Skeletal muscle tissue (tissue), 4 donors: ENCODE measurements around the gene LAMP5. TPM values are rescaled to one million over a fixed set of nuclear protein-coding genes. Genes with fewer than 3 reads are reported as not detected.

Experiments
- H3K27ac ChIP-seq: one replicate; pipeline ENCODE4 v1.7.0; 2013; ENCODE audit warnings: mild to moderate bottlenecking, low read depth, low read length, inconsistent platforms
- H3K27me3 ChIP-seq, 3 donors: one replicate each; pipeline ENCODE4 v1.7.0; 2013; ENCODE audit warnings: low read length in 3 of 3; ENCODE audit not compliant: control insufficient read depth in 3 of 3, insufficient read depth in 3 of 3
- H3K36me3 ChIP-seq, 3 donors: one replicate each; pipeline ENCODE4 v1.7.0; 2013; ENCODE audit warnings: low read length in 3 of 3; ENCODE audit not compliant: control insufficient read depth in 3 of 3, insufficient read depth in 3 of 3
- H3K4me1 ChIP-seq, 3 donors: one replicate each; pipeline ENCODE4 v1.7.0; 2013; ENCODE audit warnings: low read length in 3 of 3, mild to moderate bottlenecking in 3 of 3; ENCODE audit not compliant: control insufficient read depth in 3 of 3, insufficient read depth in 3 of 3
- H3K4me3 ChIP-seq, 3 donors: one replicate each; pipeline ENCODE4 v1.7.0; 2013; ENCODE audit warnings: low read length in 3 of 3
- H3K9ac ChIP-seq, 3 donors: one replicate each; pipeline ENCODE4 v1.7.0; 2013; ENCODE audit warnings: low read length in 3 of 3, mild to moderate bottlenecking in 3 of 3, moderate library complexity in 2 of 3, low read depth in 1 of 3
- H3K9me3 ChIP-seq, 3 donors: one replicate each; pipeline ENCODE4 v1.7.0; 2013; ENCODE audit warnings: low read length in 3 of 3; ENCODE audit not compliant: control insufficient read depth in 3 of 3
- total RNA-seq: library from RNA; depleted of rRNA; stranded (reverse); fragments of >200 nt; gene quantifications from one replicate; pipeline ENCODE4 v1.2.3, GENCODE V29; 2014
- donor health status: Osteomylitis.

The LAMP5 gene
- total RNA-seq, 1 donor from 2014 or later: 1.6 TPM

DNA sequence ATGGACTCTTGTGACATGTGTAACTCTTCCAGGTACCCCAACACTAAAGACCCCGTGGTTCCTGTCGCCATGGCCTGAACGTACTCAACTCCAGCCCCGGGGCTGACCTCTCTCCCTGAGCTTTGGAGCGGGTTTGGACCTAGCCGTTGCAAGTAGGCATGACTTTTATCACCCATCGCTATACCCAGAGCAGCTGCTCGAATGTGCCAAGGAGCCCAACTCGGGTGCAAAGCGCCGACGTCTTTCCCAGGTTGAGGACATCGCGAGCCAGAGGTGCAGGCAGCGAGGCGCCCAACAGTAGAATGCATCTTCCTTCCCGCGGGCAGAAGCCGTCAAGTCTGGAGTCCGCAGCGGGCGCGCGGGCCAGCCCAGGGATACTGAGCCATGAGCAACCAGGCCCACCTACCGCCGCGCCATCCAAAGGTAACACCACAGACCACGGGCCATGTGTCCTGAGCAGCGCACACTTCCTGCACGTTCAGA lies 5.7 kb upstream of the LAMP5 start:
- peaks cover 3 to 4% (median 3%) of the 10 kb centered on the region in 3 donors for H3K4me1 ChIP-seq
- no peak overlapping the region for H3K4me3 ChIP-seq
- no peaks in the 10 kb centered on the region for H3K36me3 ChIP-seq
- H3K27ac ChIP-seq: no peak overlapping the region
- no peaks in the 10 kb centered on the region for H3K9me3 ChIP-seq
- no peak overlapping the region for H3K9ac ChIP-seq
- H3K27me3 ChIP-seq: peaks cover 43 to 53% (median 49%) of the 10 kb centered on the region in 3 donors

DNA sequence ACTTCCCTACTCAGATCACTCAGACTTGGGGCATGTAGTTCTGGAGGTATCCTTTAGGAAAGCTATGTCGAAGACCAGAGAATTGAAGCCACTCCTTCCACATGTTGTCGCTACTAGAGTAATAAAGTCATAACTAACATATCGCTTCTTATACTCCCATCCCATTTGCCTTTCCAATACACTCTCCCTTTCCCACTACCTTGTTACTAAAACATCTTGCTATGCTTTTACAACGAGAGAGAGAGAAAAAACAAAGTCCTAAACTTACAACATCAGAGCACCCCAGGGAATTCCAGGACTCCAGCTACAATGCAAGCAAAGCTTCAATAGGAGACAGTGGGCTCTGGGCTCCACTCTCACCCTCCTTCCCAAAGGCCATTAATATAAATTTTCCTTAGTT lies 5.1 kb upstream of the LAMP5 start:
- H3K4me1 ChIP-seq: peaks cover 3 to 4% (median 3%) of the 10 kb centered on the region in 3 donors
- H3K9me3 ChIP-seq: no peaks in the 10 kb centered on the region
- no peak overlapping the region for H3K4me3 ChIP-seq
- H3K36me3 ChIP-seq: no peaks in the 10 kb centered on the region
- peaks cover 48 to 53% (median 52%) of the 10 kb centered on the region in 3 donors for H3K27me3 ChIP-seq
- H3K27ac ChIP-seq: no peak overlapping the region
- no peak overlapping the region for H3K9ac ChIP-seq

DNA sequence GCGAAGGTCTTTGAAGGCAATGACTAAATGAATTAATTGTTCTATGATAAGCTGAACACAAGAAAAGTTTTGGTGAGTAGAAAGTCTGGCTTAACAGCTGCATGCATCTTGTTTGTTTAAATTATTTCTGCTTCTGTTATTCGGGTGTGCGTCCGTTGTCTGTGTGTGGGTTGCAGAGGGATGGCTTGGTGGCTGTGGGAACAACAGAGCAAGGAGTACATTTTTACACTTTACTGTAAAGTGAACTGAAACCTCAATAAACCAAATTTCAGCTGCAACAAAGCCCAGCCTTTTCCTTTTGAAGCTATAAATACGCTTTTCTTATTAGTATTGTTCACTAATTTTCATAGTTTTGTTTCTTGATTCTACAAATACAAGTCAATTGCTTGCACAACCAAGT lies 3.5 kb upstream of the LAMP5 start:
- Histone ChIP-seq H3K27ac (no peak overlapping the region), H3K4me3 (no peak overlapping the region), H3K4me1 (peaks cover 7 to 17% (median 10%) of the 10 kb centered on the region in 3 donors), H3K27me3 (peaks cover 49 to 64% (median 60%) of the 10 kb centered on the region in 3 donors), H3K9me3 (no peaks in the 10 kb centered on the region), H3K36me3 (no peaks in the 10 kb centered on the region), H3K9ac (no peak overlapping the region)

DNA sequence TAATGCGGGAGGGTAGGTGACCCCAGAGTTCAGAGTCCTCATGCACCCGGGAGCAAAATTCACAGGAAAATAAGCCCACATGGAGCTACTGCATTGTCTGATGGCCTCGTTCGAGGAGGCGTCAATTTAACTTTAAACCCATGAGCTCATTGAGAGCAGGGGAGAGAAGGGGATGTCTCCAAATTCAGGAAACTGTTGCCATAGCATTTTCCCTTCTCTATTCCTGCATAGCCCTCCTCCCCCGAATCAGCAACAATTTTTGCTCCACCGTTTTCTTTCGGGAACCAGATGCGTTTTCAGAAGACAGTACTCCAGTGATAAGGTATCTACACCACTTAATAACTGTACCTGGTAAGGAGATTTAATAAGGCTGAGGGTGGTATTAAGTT lies 324 bp upstream of the LAMP5 start:
- no peaks in the 10 kb centered on the region for H3K36me3 ChIP-seq
- no peak overlapping the region for H3K9ac ChIP-seq
- no peak overlapping the region for H3K4me3 ChIP-seq
- no peaks in the 10 kb centered on the region for H3K9me3 ChIP-seq
- peaks cover 36 to 55% (median 45%) of the 10 kb centered on the region in 3 donors for H3K27me3 ChIP-seq
- H3K4me1 ChIP-seq: peaks cover 5 to 20% (median 7%) of the 10 kb centered on the region in 3 donors
- no peak overlapping the region for H3K27ac ChIP-seq

DNA sequence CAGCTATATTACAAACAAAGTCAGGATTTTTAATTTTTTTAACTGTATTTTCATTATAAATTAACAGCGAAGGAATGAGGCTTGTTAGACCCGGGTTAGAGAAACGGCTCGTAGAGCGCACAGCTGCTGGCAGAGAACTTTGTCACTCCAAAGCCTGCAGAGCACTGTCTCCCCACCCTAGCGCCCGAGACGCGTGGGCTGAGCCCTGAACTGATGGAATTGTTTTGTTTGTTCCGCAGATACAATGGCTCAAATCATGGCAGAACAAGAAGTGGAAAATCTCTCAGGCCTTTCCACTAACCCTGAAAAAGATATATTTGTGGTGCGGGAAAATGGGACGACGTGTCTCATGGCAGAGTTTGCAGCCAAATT lies 810 bp downstream of the LAMP5 start:
- Histone ChIP-seq H3K9ac (no peak overlapping the region), H3K36me3 (no peaks in the 10 kb centered on the region), H3K9me3 (no peaks in the 10 kb centered on the region), H3K4me3 (no peak overlapping the region), H3K4me1 (peaks cover 5 to 20% (median 7%) of the 10 kb centered on the region in 3 donors), H3K27me3 (peaks cover 32 to 53% (median 46%) of the 10 kb centered on the region in 3 donors), H3K27ac (no peak overlapping the region)

DNA sequence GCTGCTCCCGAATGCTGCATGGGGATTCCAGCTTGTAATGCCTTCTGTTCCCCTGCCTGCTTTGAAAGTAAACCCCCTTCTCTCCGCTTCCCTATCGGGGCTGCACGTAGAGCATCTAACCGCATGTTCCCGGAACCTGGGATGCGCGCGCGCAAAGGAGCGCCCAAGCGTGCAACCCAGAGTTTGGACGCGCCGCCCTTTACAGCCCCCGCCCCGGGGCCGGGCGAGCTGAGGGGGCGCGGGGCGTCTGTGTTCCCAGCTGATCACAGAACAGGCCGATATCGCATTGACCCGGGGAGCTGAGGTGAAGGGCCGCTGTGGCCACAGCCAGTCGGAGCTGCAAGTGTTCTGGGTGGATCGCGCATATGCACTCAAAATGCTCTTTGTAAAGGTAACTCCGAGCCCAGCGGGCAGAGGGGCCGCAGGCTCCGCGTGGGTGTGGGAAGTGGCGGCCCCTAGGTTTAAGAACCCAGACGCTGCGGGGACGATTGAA lies 1.4 kb downstream of the LAMP5 start:
- Histone ChIP-seq H3K4me3 (no peak overlapping the region), H3K9ac (no peak overlapping the region), H3K27me3 (peaks cover 32 to 55% (median 49%) of the 10 kb centered on the region in 3 donors), H3K9me3 (no peaks in the 10 kb centered on the region), H3K36me3 (no peaks in the 10 kb centered on the region), H3K4me1 (peaks cover 5 to 20% (median 7%) of the 10 kb centered on the region in 3 donors), H3K27ac (no peak overlapping the region)

DNA sequence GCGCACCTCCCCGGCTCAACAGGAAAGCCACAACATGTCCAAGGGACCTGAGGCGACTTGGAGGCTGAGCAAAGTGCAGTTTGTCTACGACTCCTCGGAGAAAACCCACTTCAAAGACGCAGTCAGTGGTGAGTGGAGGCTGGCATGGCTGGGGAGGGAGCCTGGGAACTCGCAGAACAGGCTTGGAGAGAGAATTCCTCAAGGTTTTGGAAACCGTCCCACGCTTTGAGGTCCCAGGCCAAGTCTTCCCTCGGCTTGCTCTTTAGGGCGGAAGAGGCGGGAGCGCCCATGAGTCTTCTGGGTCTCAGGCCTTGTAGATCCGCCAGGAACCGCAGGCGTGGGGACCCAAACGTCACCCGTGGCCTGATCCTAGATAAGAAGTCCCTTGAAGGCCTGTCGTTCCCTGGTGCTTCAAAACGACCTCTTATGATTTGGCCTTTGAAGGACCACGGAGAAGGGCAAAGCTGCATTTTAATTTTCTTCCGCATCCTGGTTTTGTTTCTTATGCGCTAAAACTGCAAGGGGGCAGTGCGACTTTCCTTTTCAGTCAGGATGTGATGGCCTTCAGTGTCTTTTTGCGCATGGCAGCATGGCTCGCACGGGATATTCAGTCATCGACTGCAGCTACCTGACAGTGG lies 2.0 kb downstream of the LAMP5 start:
- Histone ChIP-seq H3K9me3 (no peaks in the 10 kb centered on the region), H3K36me3 (no peaks in the 10 kb centered on the region), H3K4me1 (peaks cover 5 to 20% (median 7%) of the 10 kb centered on the region in 3 donors), H3K9ac (no peak overlapping the region), H3K4me3 (peak overlapping the region in 2 of 3 donors; percentile 22 to 43), H3K27me3 (peaks cover 34 to 58% (median 54%) of the 10 kb centered on the region in 3 donors), H3K27ac (no peak overlapping the region)

DNA sequence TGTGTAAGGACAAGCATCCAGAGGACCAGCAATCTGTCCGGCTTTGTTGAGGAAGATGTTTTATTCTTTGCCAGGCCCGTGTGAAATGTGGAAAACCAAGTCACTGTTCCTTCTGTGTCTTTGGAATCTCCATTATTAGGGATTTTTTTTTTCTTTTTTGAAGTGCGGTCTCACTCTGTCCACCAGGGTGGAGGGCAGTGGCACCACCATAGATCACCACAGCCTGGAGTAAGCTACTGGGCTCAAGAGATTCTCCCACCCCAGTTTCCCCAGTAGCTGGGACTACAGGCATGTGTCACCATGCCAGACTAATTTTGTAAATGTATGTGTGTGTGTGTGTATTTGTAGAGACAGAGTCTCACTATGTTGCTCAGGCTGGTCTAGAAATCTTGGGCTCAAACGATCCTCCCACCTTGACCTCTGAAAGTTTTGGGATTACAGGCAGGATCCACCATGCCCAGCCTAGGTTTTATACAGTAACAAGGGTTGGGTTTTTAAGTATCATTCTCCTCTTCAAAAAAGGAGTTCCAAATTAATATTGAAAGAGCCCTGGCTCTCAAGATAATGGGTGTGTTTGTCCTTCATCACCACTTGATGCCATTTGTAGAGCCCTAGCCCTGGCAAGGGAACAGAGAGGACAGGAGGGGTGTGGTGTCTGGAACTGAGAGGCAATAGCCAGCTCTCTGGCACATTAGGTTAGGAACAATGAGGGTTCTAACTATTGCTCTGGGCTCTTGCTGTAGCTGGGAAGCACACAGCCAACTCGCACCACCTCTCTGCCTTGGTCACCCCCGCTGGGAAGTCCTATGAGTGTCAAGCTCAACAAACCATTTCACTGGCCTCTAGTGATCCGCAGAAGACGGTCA lies 3.1 kb downstream of the LAMP5 start:
- H3K4me1 ChIP-seq: peaks cover 5 to 20% (median 7%) of the 10 kb centered on the region in 3 donors
- peaks cover 34 to 52% (median 50%) of the 10 kb centered on the region in 3 donors for H3K27me3 ChIP-seq
- no peak overlapping the region for H3K9ac ChIP-seq
- no peak overlapping the region for H3K4me3 ChIP-seq
- no peaks in the 10 kb centered on the region for H3K36me3 ChIP-seq
- H3K27ac ChIP-seq: no peak overlapping the region
- H3K9me3 ChIP-seq: no peaks in the 10 kb centered on the region

DNA sequence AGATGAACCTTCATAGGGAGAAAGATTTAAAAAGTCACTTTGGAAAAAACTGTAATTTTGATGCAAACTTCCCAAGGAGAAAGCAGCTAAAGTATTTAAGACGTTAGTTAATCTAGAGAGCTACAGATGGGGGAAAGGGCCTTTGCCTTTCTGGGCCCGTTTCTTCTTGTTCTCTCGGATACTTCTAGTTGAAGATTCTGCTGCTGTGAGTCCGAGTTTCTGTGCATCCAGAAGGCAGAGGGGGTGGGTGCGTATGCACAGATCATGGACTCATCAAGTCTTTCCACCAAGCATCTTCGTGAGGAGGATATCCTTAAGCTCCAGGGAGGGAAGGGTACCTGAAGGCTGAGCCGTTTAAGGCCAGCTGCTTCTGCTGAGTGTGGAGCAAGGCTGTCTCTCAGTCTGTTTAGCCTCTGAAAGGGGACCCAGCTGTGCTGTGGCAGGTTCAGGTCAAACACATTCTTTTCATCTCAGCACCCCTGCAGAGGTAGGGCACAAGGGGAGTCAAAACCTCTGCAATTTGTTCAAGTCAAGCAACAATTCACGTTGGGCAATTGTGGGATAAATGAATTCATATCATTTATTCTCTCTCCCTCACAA lies 4.3 kb downstream of the LAMP5 start:
- Histone ChIP-seq H3K9me3 (no peaks in the 10 kb centered on the region), H3K4me3 (no peak overlapping the region), H3K4me1 (peaks cover 5 to 20% (median 7%) of the 10 kb centered on the region in 3 donors), H3K27ac (no peak overlapping the region), H3K9ac (no peak overlapping the region), H3K36me3 (no peaks in the 10 kb centered on the region), H3K27me3 (peaks cover 33 to 52% (median 50%) of the 10 kb centered on the region in 3 donors)
